ENCODE measurements around the gene NBAS.

The NBAS gene

GRCh38 chr2:15436195-15436594 lies 124.9 kb downstream of the NBAS start:
- no peak for TF ChIP-seq CTCF (IDR thresholded peaks at IDR 0.05; ENCODE audit: borderline replicate concordance, insufficient read depth, low read depth, low read length)
- no peak overlapping the region for H3K4me3 ChIP-seq (ENCODE audit: low read depth, low read length)

DNA sequence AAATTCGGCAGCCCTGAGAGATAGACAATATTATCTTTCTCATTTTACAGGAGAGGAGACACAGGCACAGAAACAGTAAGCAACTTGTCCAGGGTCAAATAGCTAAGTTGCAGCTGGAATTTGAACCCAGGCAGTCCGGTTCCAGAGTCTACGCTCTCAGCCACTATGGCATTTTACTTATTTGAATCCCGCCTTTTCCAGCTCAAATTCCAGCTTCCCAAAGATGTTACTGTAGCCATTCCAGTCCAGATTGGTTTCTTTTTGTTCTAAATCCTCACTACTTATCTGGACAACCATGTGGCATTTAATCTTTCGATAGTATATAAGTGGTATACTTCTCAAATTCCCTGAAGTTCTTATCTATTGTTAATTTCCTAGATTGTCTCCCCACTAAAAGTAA lies 125.7 kb downstream of the NBAS start:
- TF ChIP-seq CTCF (IDR thresholded peaks at IDR 0.05; ENCODE audit: borderline replicate concordance, insufficient read depth, low read depth, low read length) = no peak
- no peak overlapping the region for H3K4me3 ChIP-seq (ENCODE audit: low read depth, low read length)

- H3K4me3 ChIP-seq (ENCODE audit: low read depth, low read length) = no peak overlapping the region
- no peak for TF ChIP-seq CTCF (IDR thresholded peaks at IDR 0.05; ENCODE audit: borderline replicate concordance, insufficient read depth, low read depth, low read length)
Measured at GRCh38 chr2:15432642-15433256, 128.4 kb downstream of the NBAS start.

DNA sequence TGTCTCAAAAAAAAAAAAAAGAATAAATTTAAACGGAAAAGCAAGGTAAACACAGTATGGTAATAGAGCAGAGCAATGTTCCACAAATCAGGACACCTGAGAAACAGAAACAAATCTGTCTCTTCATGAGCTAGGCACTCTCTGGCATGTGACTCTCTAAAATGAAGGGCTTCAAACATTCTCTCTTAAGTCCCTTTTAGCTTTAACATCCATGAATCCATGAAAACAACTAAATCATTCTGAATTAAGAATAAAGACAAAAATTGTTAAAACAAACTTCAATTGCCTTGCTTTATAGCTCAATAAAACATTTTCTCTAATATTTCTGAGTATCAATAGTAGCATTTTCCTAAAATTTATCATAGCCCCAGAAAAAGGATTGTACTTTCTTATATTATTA lies 132.1 kb downstream of the NBAS start:
- no peak overlapping the region for H3K4me3 ChIP-seq (ENCODE audit: low read depth, low read length)
- no peak for TF ChIP-seq CTCF (IDR thresholded peaks at IDR 0.05; ENCODE audit: borderline replicate concordance, insufficient read depth, low read depth, low read length)

DNA sequence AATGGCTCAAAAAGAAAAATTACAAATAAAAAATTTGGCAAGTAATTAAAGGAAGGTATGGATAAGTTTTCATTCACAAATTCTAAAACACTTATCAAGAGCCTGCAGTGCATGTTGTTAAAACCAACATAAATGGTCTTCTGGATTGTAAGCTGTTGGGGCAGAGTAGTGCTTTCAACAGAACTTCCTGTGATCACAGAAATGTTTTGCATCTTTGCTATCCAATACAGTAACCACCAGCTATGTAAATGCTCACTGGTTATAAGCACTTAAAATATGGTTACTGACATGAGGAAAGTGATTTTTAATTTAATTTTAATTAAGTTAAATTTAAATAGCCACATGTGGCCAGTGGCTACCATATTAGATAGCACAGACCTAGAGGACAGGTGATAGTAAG lies 133.1 kb downstream of the NBAS start:
- TF ChIP-seq CTCF (IDR thresholded peaks at IDR 0.05; ENCODE audit: borderline replicate concordance, insufficient read depth, low read depth, low read length) = no peak
- no peak overlapping the region for H3K4me3 ChIP-seq (ENCODE audit: low read depth, low read length)

DNA sequence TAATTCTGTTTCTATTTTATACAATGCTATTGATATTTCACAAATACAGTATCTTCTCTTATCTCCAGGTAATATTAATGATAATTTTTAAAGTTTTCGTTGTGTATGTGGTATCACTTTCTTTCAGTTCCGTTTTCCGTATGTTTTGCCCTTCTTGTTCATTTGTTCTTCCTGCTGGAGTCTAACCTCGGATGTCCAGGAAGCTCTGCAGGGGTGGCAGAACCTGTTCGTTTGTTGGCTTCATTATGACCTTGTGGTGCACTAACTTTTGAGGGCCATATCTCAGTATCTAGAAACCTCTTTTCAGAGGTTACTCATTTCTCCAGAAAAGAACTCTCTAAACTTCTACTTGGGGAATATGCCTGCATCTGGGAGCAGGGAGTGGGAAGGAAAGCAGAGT lies 134.5 kb downstream of the NBAS start:
- no peak overlapping the region for H3K4me3 ChIP-seq (ENCODE audit: low read depth, low read length)
- TF ChIP-seq CTCF (IDR thresholded peaks at IDR 0.05; ENCODE audit: borderline replicate concordance, insufficient read depth, low read depth, low read length) = no peak

DNA sequence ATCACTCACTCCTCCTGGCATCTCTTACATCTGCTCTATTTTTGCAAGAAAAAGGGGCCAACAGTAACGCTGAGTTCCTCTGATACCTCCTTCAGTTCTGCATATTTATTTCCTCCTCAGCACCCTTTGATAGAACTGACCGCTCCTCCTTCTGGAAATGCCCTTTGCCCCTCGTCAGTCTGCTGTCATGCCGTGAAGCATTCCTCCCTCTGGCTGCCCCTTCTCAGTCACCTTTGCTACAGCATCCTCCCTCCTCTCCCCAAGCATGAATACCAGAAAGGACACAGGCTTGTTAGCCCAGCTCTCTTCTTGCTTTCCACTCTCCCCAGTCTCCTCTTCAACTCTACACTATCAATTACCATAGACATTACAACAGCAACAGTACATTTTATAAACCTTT lies 135.4 kb downstream of the NBAS start:
- H3K4me3 ChIP-seq (ENCODE audit: low read depth, low read length) = no peak overlapping the region
- TF ChIP-seq CTCF (IDR thresholded peaks at IDR 0.05; ENCODE audit: borderline replicate concordance, insufficient read depth, low read depth, low read length) = no peak

Data from GM12875 (cell line).